H1 (cell line): Measurements from ENCODE around the gene KRT3.

Experiments used
- ATF2 ChIP-seq: IDR thresholded peaks from 2 replicates; pipeline ENCODE4 v1.6.1; 2012; ENCODE audit warnings: low read length, inconsistent platforms
- CTCF ChIP-seq, 3 experiments: IDR thresholded peaks; 1 replicate in 2 of 3; 2 replicates in 1 of 3; pipeline versions ENCODE4 v1.5.1 to v1.6.1; 2011; ENCODE audit warnings: low read length in 3 of 3, mild to moderate bottlenecking in 3 of 3, inconsistent platforms in 2 of 3, low read depth in 1 of 3, moderate library complexity in 1 of 3; ENCODE audit not compliant: insufficient read depth in 1 of 3; ENCODE audit errors: control extremely low read depth in 1 of 3
- EP300 ChIP-seq, 2 experiments: IDR thresholded peaks; 1 replicate in 1 of 2; 2 replicates in 1 of 2; pipeline ENCODE4 v1.6.1; 2011 to 2012; ENCODE audit warnings: low read depth in 2 of 2, low read length in 2 of 2, mild to moderate bottlenecking in 2 of 2, borderline replicate concordance in 1 of 2, inconsistent platforms in 1 of 2, moderate library complexity in 1 of 2
- EZH2 ChIP-seq: fragments of 200-600 bp; sonication (generic); IDR thresholded peaks from 2 replicates; pipeline ENCODE4 v1.7.1; 2012; ENCODE audit warnings: low read depth, mild to moderate bottlenecking, moderate library complexity, low read length, inconsistent platforms; ENCODE audit not compliant: severe bottlenecking
- GTF2F1 ChIP-seq: IDR thresholded peaks from 2 replicates; pipeline ENCODE4 v1.6.1; 2012; ENCODE audit warnings: low read depth, low read length, improper control_type of control experiment, borderline replicate concordance
- NRF1 ChIP-seq: IDR thresholded peaks from 2 replicates; pipeline ENCODE4 v1.6.1; 2011; ENCODE audit warnings: mild to moderate bottlenecking, low read depth, low read length, improper control_type of control experiment
- POLR2A ChIP-seq, 2 experiments: IDR thresholded peaks; 1 replicate in 1 of 2; 2 replicates in 1 of 2; pipeline ENCODE4 v1.6.1; 2011; ENCODE audit warnings: low read depth in 2 of 2, low read length in 2 of 2, mild to moderate bottlenecking in 2 of 2; ENCODE audit errors: control extremely low read depth in 1 of 2
- POLR2AphosphoS5 ChIP-seq: IDR thresholded peaks from 2 replicates; pipeline ENCODE4 v1.6.1; 2011; ENCODE audit warnings: low read depth, low read length
- TAF7 ChIP-seq: optimal IDR thresholded peaks from 2 replicates; pipeline ENCODE3; 2011; ENCODE audit warnings: low read depth, mild to moderate bottlenecking, inconsistent platforms, low read length, moderate library complexity, borderline replicate concordance
- YY1 ChIP-seq: IDR thresholded peaks from 2 replicates; pipeline ENCODE4 v1.6.1; 2011; ENCODE audit warnings: low read depth, mild to moderate bottlenecking, low read length

- TF ChIP-seq CTCF (IDR thresholded peaks at IDR 0.05; ENCODE audit: control extremely low read depth in 1 of 3, insufficient read depth in 1 of 3, low read depth in 1 of 3, low read length in 3 of 3) (no peak), EZH2 (no peak), ATF2 (no peak), POLR2A (IDR thresholded peaks at IDR 0.05; ENCODE audit: control extremely low read depth in 1 of 2, low read depth in 2 of 2, low read length in 2 of 2) (no peak), EP300 (IDR thresholded peaks at IDR 0.05; ENCODE audit: borderline replicate concordance in 1 of 2, low read depth in 2 of 2, low read length in 2 of 2) (no peak), TAF7 (no peak), GTF2F1 (no peak), YY1 (no peak), POLR2AphosphoS5 (no peak), NRF1 (no peak)
Observed at GRCh38 chr12:52820521-52820920, 24.6 kb upstream of the KRT3 start.
